HepG2 (cell line): ENCODE results near the gene SGMS1. TPM values are rescaled to one million over a fixed set of nuclear protein-coding genes. Genes with fewer than 3 reads are reported as not detected.
A peak's percentile ranks its signal among the peaks of the same experiment; 100 is the strongest.

ENCODE experiments used
- ARID4A ChIP-seq: sonication (generic); formaldehyde crosslinking; IDR thresholded peaks from 2 replicates; pipeline ENCODE4 v1.5.0; 2020; ENCODE audit warnings: mild to moderate bottlenecking, missing genetic modification reagents, borderline replicate concordance
- ARNT ChIP-seq: fragments of 450-650 bp; IDR thresholded peaks from 2 replicates; pipeline ENCODE4 v1.6.1; 2017
- ATF7-NPFF ChIP-seq: sonication (generic); formaldehyde crosslinking; IDR thresholded peaks from 2 replicates; pipeline ENCODE4 v1.8.1; 2023; ENCODE audit warnings: mild to moderate bottlenecking, low read depth, missing genetic modification reagents, moderate library complexity
- CEBPG ChIP-seq: IDR thresholded peaks from 2 replicates; pipeline ENCODE4 v1.6.1; 2016
- DNMT3B ChIP-seq: conservative IDR thresholded peaks from 2 replicates; pipeline ENCODE4 v1.6.1; 2016; ENCODE audit warnings: missing biosample characterization, control low read depth
- HNRNPLL ChIP-seq: fragments of 200-400 bp; formaldehyde crosslinking; IDR thresholded peaks from 2 replicates; pipeline ENCODE4 v1.6.1; 2017; ENCODE audit warnings: mild to moderate bottlenecking, low read depth, low read length; ENCODE audit not compliant: poor library complexity, severe bottlenecking
- LCORL ChIP-seq, 2 experiments: fragments of 450-650 bp in 1 of 2; sonication (generic) in 1 of 2; formaldehyde crosslinking in 1 of 2; IDR thresholded peaks; 2 replicates each; pipeline versions ENCODE4 v1.5.0 to v1.6.1; 2017 to 2020; ENCODE audit warnings: antibody characterized with exemption in 1 of 2, missing genetic modification reagents in 1 of 2
- MAFG ChIP-seq: sonication (generic); formaldehyde crosslinking; IDR thresholded peaks from 2 replicates; pipeline ENCODE4 v1.5.1; 2020; ENCODE audit warnings: mild to moderate bottlenecking, missing genetic modification reagents
- MBNL3 ChIP-seq: fragments of 250-450 bp; sonication (Bioruptor Pico); conservative IDR thresholded peaks from 2 replicates; pipeline ENCODE4 v1.8.0; 2022; ENCODE audit warnings: mild to moderate bottlenecking, inconsistent platforms
- MLLT10 ChIP-seq: sonication (generic); formaldehyde crosslinking; IDR thresholded peaks from 2 replicates; pipeline ENCODE4 v1.4.0; 2020; ENCODE audit warnings: missing genetic modification reagents
- RARA ChIP-seq: IDR thresholded peaks from 2 replicates; pipeline ENCODE4 v1.6.1; 2016; ENCODE audit warnings: missing genetic modification reagents, missing compliant biosample characterization
- RFX5 ChIP-seq: IDR thresholded peaks from 2 replicates; pipeline ENCODE4 v1.6.1; 2011; ENCODE audit warnings: low read depth, low read length, improper control_type of control experiment
- SATB2 ChIP-seq: sonication (generic); formaldehyde crosslinking; IDR thresholded peaks from 2 replicates; pipeline ENCODE4 v1.5.0; 2020; ENCODE audit warnings: missing genetic modification reagents
- SIX1 ChIP-seq: sonication (generic); formaldehyde crosslinking; IDR thresholded peaks from 2 replicates; pipeline ENCODE4 v1.4.0; 2020; ENCODE audit warnings: missing genetic modification reagents, borderline replicate concordance
- SMAD1 ChIP-seq: sonication (generic); formaldehyde crosslinking; IDR thresholded peaks from 2 replicates; pipeline ENCODE4 v1.4.0; 2020; ENCODE audit warnings: missing genetic modification reagents, low read depth, mild to moderate bottlenecking, borderline replicate concordance
- STAT6 ChIP-seq: sonication (generic); formaldehyde crosslinking; IDR thresholded peaks from 2 replicates; pipeline ENCODE4 v1.4.0; 2020; ENCODE audit warnings: missing genetic modification reagents, mild to moderate bottlenecking, borderline replicate concordance
- ZNF12 ChIP-seq: sonication (generic); formaldehyde crosslinking; IDR thresholded peaks from 2 replicates; pipeline ENCODE4 v1.5.0; 2020; ENCODE audit warnings: missing genetic modification reagents
- ZNF207 ChIP-seq: fragments of 450-650 bp; IDR thresholded peaks from 2 replicates; pipeline ENCODE4 v1.6.1; 2016; ENCODE audit warnings: antibody characterized with exemption, borderline replicate concordance
- ZNF44 ChIP-seq: sonication (generic); formaldehyde crosslinking; IDR thresholded peaks from 2 replicates; pipeline ENCODE4 v1.5.1; 2020; ENCODE audit warnings: mild to moderate bottlenecking, missing genetic modification reagents
- ZNF546 ChIP-seq: sonication (generic); formaldehyde crosslinking; conservative IDR thresholded peaks from 2 replicates; pipeline ENCODE4 v1.8.1; 2023; ENCODE audit warnings: mild to moderate bottlenecking, missing genetic modification reagents
- ZNF549 ChIP-seq: sonication (generic); formaldehyde crosslinking; IDR thresholded peaks from 2 replicates; pipeline ENCODE4 v1.5.0; 2020; ENCODE audit warnings: missing genetic modification reagents
- ZNF564 ChIP-seq: sonication (generic); formaldehyde crosslinking; IDR thresholded peaks from 2 replicates; pipeline ENCODE4 v1.8.1; 2023; ENCODE audit warnings: mild to moderate bottlenecking, missing genetic modification reagents
- ZNF614 ChIP-seq: IDR thresholded peaks from 2 replicates; pipeline ENCODE4 v1.6.1; 2018; ENCODE audit warnings: missing biosample characterization, missing genetic modification reagents, inconsistent platforms, borderline replicate concordance
- ZNF770 ChIP-seq: sonication (generic); formaldehyde crosslinking; IDR thresholded peaks from 2 replicates; pipeline ENCODE4 v1.5.0; 2020; ENCODE audit warnings: mild to moderate bottlenecking, missing genetic modification reagents
- polyA plus RNA-seq, 8 experiments: library from polyadenylated mRNA; depleted of rRNA in 3 of 8; stranded (reverse) in 7 of 8; unstranded in 1 of 8; fragments of >200 nt; fragmentation: Illumina TruSeq in 4 of 8; extraction: Trizol in 4 of 8; gene quantifications; 2 replicates each; pipeline versions ENCODE4 v1.2.1 to v1.2.3, GENCODE V29; 2011 to 2016; ENCODE audit warnings: low read depth in 4 of 8, missing spikeins in 1 of 8, mixed read lengths in 1 of 8; ENCODE audit not compliant: insufficient read depth in 1 of 8
- total RNA-seq, 5 experiments: library from RNA; depleted of rRNA; stranded (reverse); fragments of >200 nt; fragmentation: Illumina TruSeq; extraction: Trizol; gene quantifications; 2 replicates each; pipeline ENCODE4 v1.2.3, GENCODE V29; 2016; ENCODE audit warnings: low read depth in 1 of 5

Gene SGMS1
- total and polyA plus RNA-seq, 2 of the 13 experiments (the other 11 are each of a cell fraction or from before 2014, with no cell fraction given), result 6.5 to 15.1 TPM

- TF ChIP-seq ZNF546 (no peak), MLLT10 (CRISPR knock-in tag) (no peak), ZNF564 (CRISPR knock-in tag) (peak; percentile 50; the same call in 1 of the 2 replicates), LCORL (IDR thresholded peaks at IDR 0.05) (peak; percentile 23; the same call in 1 of the 2 replicates), LCORL (CRISPR knock-in tag; IDR thresholded peaks at IDR 0.05) (peak; percentile 79), HNRNPLL (no peak), ZNF207 (no peak), ZNF549 (CRISPR knock-in tag) (no peak), ZNF770 (CRISPR knock-in tag) (peak; percentile 38; the same call in 1 of the 2 replicates), ARID4A (CRISPR knock-in tag) (peak; percentile 66; the same call in 1 of the 2 replicates), MBNL3 (CRISPR knock-in tag) (no peak), DNMT3B (CRISPR knock-in tag) (0 out of 2 replicates have a peak, but pooled peaks have one; percentile 36), CEBPG (CRISPR knock-in tag) (peak; percentile 99), ZNF614 (peak; percentile 88), SIX1 (CRISPR knock-in tag) (no peak), ZNF12 (CRISPR knock-in tag) (peak; percentile 81; the same call in 1 of the 2 replicates), ZNF44 (CRISPR knock-in tag) (no peak), MAFG (CRISPR knock-in tag) (no peak), ATF7-NPFF (CRISPR knock-in tag) (no peak), STAT6 (CRISPR knock-in tag) (no peak), SMAD1 (CRISPR knock-in tag) (no peak), SATB2 (no peak), RFX5 (no peak), RARA (CRISPR knock-in tag) (peak; percentile 94), ARNT (no peak)
These were observed 51.7 kb downstream of the SGMS1 start (continued) for GRCh38 chr10:50572017-50572491.
